Body of pancreas (tissue), 4 donors: ENCODE measurements around the gene LRIT3.

Experiments
- POLR2A ChIP-seq, 3 donors: fragments of 450-650 bp; IDR thresholded peaks; one replicate each; pipeline ENCODE4 v1.6.1; 2016; ENCODE audit warnings: antibody characterized with exemption in 3 of 3, mild to moderate bottlenecking in 2 of 3
- TF ChIP-seq, protein P1 (sequence below), 7 experiments: fragments of 450-650 bp in 4 of 7; fragments of 200-600 bp in 3 of 7; sonication (generic) in 3 of 7; IDR thresholded peaks; one replicate each; pipeline ENCODE4 v1.5.1; 2016 to 2019; ENCODE audit warnings: antibody characterized with exemption in 7 of 7

DNA sequence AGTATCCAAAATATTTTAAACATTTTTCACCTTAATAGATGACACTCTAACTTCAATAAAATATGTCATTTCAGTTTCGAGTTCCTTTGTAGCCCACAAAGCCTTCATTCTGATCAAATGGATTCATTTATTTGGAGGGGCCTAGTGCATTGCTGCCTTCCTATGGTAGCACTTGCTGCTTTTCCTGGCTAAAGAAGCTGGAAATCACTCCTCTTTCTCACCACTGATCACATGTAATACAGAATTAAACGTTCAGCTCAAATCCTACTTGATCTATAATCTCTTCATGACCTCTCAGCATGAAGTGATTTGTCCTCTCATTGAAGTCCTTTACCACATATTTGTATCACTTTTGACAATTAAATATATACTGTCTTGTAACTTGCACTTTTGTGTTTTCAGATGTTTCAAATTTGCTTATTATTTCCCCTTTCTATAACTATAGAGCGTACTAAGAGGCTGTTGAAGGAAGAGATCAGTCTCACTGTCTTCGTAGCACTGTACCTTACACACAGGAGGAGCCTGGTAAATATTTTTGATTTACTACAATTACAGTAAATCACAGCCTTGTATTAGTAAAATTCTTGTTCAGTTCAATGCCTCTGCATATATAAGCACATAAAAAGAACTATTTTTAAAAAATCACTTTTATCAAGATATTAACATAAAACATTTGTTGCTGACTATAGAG is 46.7 kb upstream of the LRIT3 start:
- TF ChIP-seq, protein P1, sequence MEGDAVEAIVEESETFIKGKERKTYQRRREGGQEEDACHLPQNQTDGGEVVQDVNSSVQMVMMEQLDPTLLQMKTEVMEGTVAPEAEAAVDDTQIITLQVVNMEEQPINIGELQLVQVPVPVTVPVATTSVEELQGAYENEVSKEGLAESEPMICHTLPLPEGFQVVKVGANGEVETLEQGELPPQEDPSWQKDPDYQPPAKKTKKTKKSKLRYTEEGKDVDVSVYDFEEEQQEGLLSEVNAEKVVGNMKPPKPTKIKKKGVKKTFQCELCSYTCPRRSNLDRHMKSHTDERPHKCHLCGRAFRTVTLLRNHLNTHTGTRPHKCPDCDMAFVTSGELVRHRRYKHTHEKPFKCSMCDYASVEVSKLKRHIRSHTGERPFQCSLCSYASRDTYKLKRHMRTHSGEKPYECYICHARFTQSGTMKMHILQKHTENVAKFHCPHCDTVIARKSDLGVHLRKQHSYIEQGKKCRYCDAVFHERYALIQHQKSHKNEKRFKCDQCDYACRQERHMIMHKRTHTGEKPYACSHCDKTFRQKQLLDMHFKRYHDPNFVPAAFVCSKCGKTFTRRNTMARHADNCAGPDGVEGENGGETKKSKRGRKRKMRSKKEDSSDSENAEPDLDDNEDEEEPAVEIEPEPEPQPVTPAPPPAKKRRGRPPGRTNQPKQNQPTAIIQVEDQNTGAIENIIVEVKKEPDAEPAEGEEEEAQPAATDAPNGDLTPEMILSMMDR (IDR thresholded peaks at IDR 0.05): no peak
- TF ChIP-seq POLR2A (IDR thresholded peaks at IDR 0.05): no peak
